LNCAP (cell line): ENCODE results near the gene ADARB2.

Source experiments
- TF ChIP-seq, protein P1 (sequence below): fragments of 450-650 bp; IDR thresholded peaks from 2 replicates; pipeline ENCODE4 v1.5.1; 2017; ENCODE audit warnings: mild to moderate bottlenecking

ADARB2 gene

DNA sequence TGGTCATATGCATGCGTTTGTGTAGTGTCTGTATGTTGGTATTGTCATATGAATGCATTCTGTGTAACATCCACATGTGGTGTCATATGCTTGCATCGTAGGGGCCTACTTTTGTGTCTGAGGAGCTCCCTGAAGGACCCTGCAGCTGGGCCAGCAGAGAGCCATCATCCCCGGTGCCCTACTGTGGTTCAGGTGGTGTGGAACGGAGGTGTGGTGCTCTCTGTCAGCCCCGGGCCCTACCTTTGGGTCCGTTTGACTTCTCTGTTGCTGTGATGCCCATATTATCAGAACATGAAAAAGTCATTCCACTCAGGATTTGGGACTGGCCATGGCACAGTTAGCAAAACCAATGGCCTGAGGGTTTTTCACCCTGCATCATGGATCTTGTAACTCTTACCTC lies 217.9 kb downstream of the ADARB2 start:
- TF ChIP-seq, protein P1, sequence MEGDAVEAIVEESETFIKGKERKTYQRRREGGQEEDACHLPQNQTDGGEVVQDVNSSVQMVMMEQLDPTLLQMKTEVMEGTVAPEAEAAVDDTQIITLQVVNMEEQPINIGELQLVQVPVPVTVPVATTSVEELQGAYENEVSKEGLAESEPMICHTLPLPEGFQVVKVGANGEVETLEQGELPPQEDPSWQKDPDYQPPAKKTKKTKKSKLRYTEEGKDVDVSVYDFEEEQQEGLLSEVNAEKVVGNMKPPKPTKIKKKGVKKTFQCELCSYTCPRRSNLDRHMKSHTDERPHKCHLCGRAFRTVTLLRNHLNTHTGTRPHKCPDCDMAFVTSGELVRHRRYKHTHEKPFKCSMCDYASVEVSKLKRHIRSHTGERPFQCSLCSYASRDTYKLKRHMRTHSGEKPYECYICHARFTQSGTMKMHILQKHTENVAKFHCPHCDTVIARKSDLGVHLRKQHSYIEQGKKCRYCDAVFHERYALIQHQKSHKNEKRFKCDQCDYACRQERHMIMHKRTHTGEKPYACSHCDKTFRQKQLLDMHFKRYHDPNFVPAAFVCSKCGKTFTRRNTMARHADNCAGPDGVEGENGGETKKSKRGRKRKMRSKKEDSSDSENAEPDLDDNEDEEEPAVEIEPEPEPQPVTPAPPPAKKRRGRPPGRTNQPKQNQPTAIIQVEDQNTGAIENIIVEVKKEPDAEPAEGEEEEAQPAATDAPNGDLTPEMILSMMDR: no peak

DNA sequence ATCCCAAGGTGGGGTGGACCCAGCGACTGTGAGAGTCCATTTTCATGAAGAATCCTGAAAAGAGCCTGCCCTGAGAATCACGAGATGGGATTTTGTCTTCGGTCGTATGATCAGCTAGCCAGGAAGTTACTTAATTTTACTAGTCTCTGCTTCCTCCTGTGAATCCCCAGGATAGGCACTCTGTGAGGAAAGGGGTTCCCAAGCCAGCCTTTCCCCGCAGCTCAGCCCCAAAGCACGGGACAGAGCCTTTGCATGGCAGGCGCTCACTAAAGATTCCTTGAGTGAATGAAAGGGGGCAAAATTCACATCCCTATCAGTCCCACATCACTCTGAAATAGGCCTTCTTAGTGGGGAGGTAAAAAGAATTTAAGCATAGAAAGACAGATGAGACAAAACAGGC lies 219.6 kb downstream of the ADARB2 start:
- TF ChIP-seq, protein P1: no peak

DNA sequence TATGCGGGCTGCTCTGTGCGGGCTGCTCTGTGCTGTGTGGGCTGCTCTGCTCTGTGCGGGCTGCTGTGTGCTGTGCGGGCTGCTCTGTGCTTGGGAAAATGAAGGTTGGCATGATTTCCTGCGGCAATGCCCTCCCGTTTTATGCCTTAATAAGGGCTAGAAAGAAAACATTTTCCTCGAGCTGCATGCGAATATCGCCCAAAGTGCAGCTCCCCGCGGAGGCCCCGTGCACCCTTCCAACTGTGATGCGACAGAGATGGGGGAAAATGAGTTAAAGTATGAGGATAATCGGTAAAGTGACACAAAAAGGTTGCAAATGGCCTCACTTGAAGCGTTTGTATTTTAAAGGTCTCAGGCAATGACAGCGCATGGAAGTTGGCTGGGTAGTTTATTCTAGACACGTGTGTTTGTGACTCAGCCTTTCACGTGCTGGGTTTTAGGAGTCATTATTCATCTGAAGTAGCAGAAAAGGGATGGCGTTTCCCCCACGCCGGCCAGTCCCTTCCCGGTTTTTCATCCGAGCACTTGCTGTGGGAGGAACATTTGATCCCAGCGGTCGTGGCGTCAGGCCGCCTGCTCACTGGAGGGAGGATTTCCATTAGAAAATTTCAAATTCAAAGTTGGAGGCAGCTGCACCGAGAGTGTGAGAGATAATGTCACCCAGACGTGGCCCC lies 220.7 kb downstream of the ADARB2 start:
- TF ChIP-seq, protein P1: no peak

DNA sequence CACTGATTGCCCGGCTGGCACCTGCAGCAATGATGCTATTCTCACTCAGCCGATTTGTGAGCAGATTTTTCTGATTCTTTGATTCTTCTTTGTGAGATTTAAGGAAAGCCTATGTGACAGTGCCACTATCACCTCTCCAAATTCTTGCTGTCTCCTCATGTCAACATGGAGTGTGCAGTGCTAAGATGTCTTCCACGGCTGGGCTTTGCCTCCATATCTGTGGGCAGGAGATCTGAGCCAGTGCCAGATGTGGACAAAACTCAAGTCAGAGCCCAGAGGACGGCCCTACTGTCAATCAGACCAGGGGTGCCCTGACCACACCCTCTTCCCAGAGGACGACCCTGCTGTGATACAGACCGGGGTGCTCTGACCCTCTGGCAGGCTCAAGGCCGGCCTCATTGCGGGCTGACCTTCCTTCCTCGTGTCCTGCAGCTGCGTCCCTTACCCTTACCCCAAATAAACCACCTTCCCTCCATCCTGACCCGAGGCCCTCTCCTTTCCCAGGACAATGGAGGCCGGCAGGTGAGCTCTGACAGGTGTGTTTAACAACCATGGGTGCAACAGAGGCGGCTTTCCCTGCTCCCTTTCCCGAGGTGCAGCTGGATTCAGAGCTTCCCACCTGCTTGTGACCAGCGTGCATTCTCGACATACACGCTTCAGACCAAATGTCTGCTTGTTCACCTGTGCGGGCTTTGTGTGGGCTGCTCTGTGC lies 221.4 kb downstream of the ADARB2 start:
- TF ChIP-seq, protein P1: no peak

DNA sequence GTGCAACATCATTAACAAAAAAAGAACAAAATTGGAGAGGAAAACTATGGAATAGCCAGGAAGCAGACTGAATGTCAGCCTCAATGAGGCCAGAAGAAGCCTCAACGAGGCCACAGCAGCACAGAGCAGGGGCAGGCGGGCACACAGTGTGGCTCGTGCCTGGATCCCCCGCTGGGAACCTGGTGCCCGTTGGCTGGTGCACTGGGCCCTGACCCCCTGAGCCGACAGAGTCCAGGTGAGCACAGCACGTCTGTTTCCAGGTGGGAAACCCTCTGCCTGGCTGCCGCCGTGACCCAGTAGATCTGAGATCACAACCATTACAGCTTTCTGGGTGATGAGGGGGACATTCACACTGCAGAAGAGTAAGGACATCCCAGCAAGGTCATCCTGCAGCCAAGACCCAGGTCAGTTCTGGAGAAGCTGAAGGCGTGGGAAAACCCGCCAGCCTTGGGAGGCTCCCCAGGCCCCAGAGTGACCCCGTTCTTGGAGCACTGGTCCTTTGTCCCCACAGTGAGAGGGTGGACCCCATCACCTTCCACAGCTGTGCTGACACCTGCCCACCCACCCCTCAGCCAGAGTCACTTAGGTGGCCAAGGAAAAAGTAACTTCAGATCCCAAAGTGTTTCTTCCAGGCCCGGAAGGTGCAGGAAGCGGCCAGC lies 222.1 kb downstream of the ADARB2 start:
- TF ChIP-seq, protein P1: no peak

DNA sequence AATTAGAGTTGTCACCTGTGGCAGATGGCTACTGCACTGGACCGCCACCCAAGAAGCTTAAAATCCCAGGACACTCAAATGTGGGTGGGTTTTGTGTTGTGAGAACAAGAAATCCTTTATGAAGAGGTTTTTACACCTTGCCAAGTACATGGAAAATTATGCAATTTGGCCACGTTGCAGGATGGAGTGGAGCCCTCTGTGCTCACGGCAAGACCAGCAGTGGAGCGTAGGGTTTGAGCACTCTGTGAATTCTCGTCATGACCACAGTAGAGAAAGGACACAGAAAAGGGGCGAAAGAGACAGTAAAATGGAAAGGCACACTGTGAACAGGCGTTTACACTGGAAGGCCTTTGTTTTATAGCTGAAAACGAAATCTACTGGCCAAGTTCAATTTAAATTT lies 222.6 kb downstream of the ADARB2 start:
- TF ChIP-seq, protein P1: no peak

DNA sequence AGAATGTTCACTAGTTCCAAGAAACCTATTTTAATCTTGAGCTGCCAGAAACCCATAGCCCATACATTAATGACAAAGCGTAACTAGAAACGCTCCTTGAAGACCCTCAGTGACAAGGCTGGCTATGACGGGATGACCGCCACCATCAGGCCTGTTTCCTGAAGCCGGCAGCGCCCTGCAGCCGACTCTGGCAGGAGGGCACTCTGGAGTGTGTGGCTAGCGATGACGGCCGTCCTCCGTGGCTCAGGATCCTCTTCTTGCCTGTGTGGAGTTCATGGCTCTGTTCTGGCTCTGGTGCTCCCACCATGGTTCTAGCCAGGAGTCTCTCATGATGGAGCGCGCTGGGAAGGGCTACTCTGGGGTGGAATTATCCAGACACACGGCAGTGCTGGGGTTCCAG lies 224.1 kb downstream of the ADARB2 start:
- TF ChIP-seq, protein P1: no peak
